A673 (cell line): ENCODE results near the gene STAB1.

Experiments used
- EZH2 ChIP-seq: fragments of 200-600 bp; sonication (generic); IDR thresholded peaks from 2 replicates; pipeline ENCODE4 v1.6.1; 2017; ENCODE audit warnings: borderline replicate concordance, low read depth, mild to moderate bottlenecking, mixed read lengths, antibody characterized with exemption, low read length; ENCODE audit not compliant: poor library complexity, severe bottlenecking
- TF ChIP-seq, protein P1 (sequence below): fragments of 300-800, 200-600 bp; sonication (generic); conservative IDR thresholded peaks from 2 replicates; pipeline ENCODE4 v1.5.1; 2017; ENCODE audit warnings: low read depth, mild to moderate bottlenecking, antibody characterized with exemption, low read length, moderate library complexity, mixed read lengths

GRCh38 chr3:52480768-52481715, 14.1 kb upstream of the STAB1 start:
- TF ChIP-seq, protein P1, sequence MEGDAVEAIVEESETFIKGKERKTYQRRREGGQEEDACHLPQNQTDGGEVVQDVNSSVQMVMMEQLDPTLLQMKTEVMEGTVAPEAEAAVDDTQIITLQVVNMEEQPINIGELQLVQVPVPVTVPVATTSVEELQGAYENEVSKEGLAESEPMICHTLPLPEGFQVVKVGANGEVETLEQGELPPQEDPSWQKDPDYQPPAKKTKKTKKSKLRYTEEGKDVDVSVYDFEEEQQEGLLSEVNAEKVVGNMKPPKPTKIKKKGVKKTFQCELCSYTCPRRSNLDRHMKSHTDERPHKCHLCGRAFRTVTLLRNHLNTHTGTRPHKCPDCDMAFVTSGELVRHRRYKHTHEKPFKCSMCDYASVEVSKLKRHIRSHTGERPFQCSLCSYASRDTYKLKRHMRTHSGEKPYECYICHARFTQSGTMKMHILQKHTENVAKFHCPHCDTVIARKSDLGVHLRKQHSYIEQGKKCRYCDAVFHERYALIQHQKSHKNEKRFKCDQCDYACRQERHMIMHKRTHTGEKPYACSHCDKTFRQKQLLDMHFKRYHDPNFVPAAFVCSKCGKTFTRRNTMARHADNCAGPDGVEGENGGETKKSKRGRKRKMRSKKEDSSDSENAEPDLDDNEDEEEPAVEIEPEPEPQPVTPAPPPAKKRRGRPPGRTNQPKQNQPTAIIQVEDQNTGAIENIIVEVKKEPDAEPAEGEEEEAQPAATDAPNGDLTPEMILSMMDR, result no peak
- no peak for TF ChIP-seq EZH2
